ENCODE data around the gene ANKS1B. TPM values are rescaled to one million over a fixed set of nuclear protein-coding genes. Genes with fewer than 3 reads are reported as not detected.
A peak's percentile ranks its signal among the peaks of the same experiment; 100 is the strongest.

Gene ANKS1B
- total and polyA plus RNA-seq, 2 of the 4 experiments (the other 2 are of a cell fraction), result 0.17 to 0.18 TPM

GRCh38 chr12:99976762-99977161 lies 8.0 kb downstream of the ANKS1B start:
- no peak overlapping the region for H3K4me2 ChIP-seq (ENCODE audit: low read depth, low read length)
- DNase-seq (no peak), ATAC-seq (ENCODE audit: low read depth) (no peak)
- no peak overlapping the region for H2BK5ac ChIP-seq (ENCODE audit: low read depth, low read length, poor library complexity, severe bottlenecking)
- no peak overlapping the region for H2AFZ ChIP-seq (replicated peaks; ENCODE audit: low read length, poor library complexity)
- TF ChIP-seq MAZ (IDR thresholded peaks at IDR 0.05; ENCODE audit: borderline replicate concordance, low read depth, low read length) (no peak), CEBPB (IDR thresholded peaks at IDR 0.05; ENCODE audit: low read depth, low read length) (peak; percentile 53)
- no peaks in the 10 kb centered on the region for H4K20me1 ChIP-seq (ENCODE audit: insufficient read depth, low read length)
- H3K56ac ChIP-seq (ENCODE audit: extremely low read depth, insufficient read depth, low read length), result no peak overlapping the region
- BruUV-seq (replicated peaks), result no TSS peak
- no peaks in the 10 kb centered on the region; the same call in 1 of the 2 replicates for H3K27me3 ChIP-seq (ENCODE audit: control insufficient read depth, insufficient read depth, low read length)
- dilution Hi-C loops (cut with HindIII; ENCODE audit: low sequenced_read_pairs, unreplicated experiment), result no loop called here
- H3K14ac ChIP-seq (replicated peaks; ENCODE audit: low read depth, low read length), result no peak overlapping the region
- no peaks in the 10 kb centered on the region for H3K79me1 ChIP-seq (ENCODE audit: low read depth in 1 of 2, low read length in 2 of 2)
- H3K36me3 ChIP-seq (ENCODE audit: control insufficient read depth, insufficient read depth, low read length), result no peaks in the 10 kb centered on the region
- no peak overlapping the region for H3K18ac ChIP-seq (ENCODE audit: low read depth, low read length)
- ChIA-PET CTCF (no interaction called here), POLR2A (ENCODE audit: unreplicated experiment) (no interaction called here)
- no peak overlapping the region for H4K91ac ChIP-seq (ENCODE audit: insufficient read depth, low read depth, low read length)
- in situ Hi-C loops (cut with MboI; ENCODE audit: low sequenced_read_pairs), result no loop called here
- H2BK15ac ChIP-seq (ENCODE audit: low read depth, low read length), result no peak overlapping the region
- no peak overlapping the region for H3K9ac ChIP-seq (ENCODE audit: low read depth, low read length)
- H3K9me1 ChIP-seq (ENCODE audit: insufficient read depth, low read length), result no peaks in the 10 kb centered on the region
- H3K4ac ChIP-seq (ENCODE audit: low read depth, low read length), result no peak overlapping the region
- no peaks in the 10 kb centered on the region for H3K9me3 ChIP-seq (ENCODE audit: control insufficient read depth, insufficient read depth, low read length)
- no peak overlapping the region for H4K5ac ChIP-seq (ENCODE audit: low read depth, low read length)
- intact Hi-C loops (cut with micrococcal nuclease), result no loop called here
- H2BK20ac ChIP-seq (ENCODE audit: low read depth, low read length), result no peak overlapping the region
- no peak overlapping the region for H2AK5ac ChIP-seq (ENCODE audit: low read depth, low read length)
- no peak overlapping the region for H3K23ac ChIP-seq (ENCODE audit: low read depth, low read length)
- no peak overlapping the region for H3K27ac ChIP-seq (ENCODE audit: insufficient read depth, low read length)
- no peak overlapping the region for H4K8ac ChIP-seq (ENCODE audit: low read depth in 2 of 2, low read length in 2 of 2)
- H2AK9ac ChIP-seq (replicated peaks; ENCODE audit: low read depth, low read length, poor library complexity), result no peak overlapping the region
- no peaks in the 10 kb centered on the region for H3K4me1 ChIP-seq (ENCODE audit: control insufficient read depth, insufficient read depth, low read length)
- H3K4me3 ChIP-seq (ENCODE audit: insufficient read depth, low read depth, low read length), result no peak overlapping the region
- H2BK120ac ChIP-seq (ENCODE audit: low read depth, low read length), result no peak overlapping the region

Measured in IMR-90 (cell line).